Esophagus muscularis mucosa (tissue), 4 donors: ENCODE results near the gene WT1. TPM values are rescaled to one million over a fixed set of nuclear protein-coding genes. Genes with fewer than 3 reads are reported as not detected.

ENCODE experiments used
- DNase-seq: peaks from one replicate; pipeline ENCODE4 v3.0.0-alpha.2; 2017; ENCODE audit errors: extremely low spot score
- H3K27ac ChIP-seq, 4 donors: fragments of 200-600 bp; sonication (generic); replicated peaks in 1 of 4; 1 replicate in 3 of 4; 2 replicates in 1 of 4; pipeline ENCODE4 v1.5.1; 2016 to 2019; ENCODE audit warnings: mild to moderate bottlenecking in 1 of 4
- H3K27me3 ChIP-seq, 4 donors: fragments of 200-600 bp; sonication (generic); one replicate each; pipeline versions ENCODE4 v1.5.1 to v1.6.0; 2016 to 2019
- H3K36me3 ChIP-seq, 4 donors: fragments of 200-600 bp; sonication (generic); one replicate each; pipeline ENCODE4 v1.5.1; 2016 to 2019
- H3K4me1 ChIP-seq, 4 donors: fragments of 200-600 bp; sonication (generic); one replicate each; pipeline ENCODE4 v1.5.1; 2016 to 2019
- H3K4me3 ChIP-seq, 4 donors: fragments of 200-600 bp; sonication (generic); 1 replicate in 2 of 4; 2 replicates in 2 of 4; pipeline ENCODE4 v1.5.1; 2016 to 2019; ENCODE audit warnings: mild to moderate bottlenecking in 4 of 4, moderate library complexity in 1 of 4
- H3K9me3 ChIP-seq, 4 donors: fragments of 200-600 bp; sonication (generic); 1 replicate in 3 of 4; 2 replicates in 1 of 4; pipeline ENCODE4 v1.5.1; 2016 to 2019
- EP300 ChIP-seq: sonication (generic); formaldehyde crosslinking; IDR thresholded peaks from one replicate; pipeline ENCODE4 v1.6.1; 2017; ENCODE audit warnings: antibody characterized with exemption
- POLR2A ChIP-seq: fragments of 450-650 bp; IDR thresholded peaks from one replicate; pipeline ENCODE4 v1.6.1; 2017; ENCODE audit warnings: antibody characterized with exemption, moderate library complexity, mild to moderate bottlenecking, low read depth
- POLR2AphosphoS5 ChIP-seq, 2 donors: sonication (generic); formaldehyde crosslinking; IDR thresholded peaks; one replicate each; pipeline ENCODE4 v1.6.1; 2017; ENCODE audit warnings: antibody characterized with exemption in 2 of 2
- WGBS: methylation state at CpG from one replicate; pipeline ENCODE4 v1.1.5; 2018; 5-methylcytosine and 5-hydroxymethylcytosine counted together
- intact Hi-C: fragments of 100-400 bp; cut with DNase I; formaldehyde crosslinking; loops from one replicate; pipeline ENCODE4 v1.15.1; 2023
- total RNA-seq, 4 donors: library from RNA; depleted of rRNA; stranded (reverse); fragments of >200 nt; gene quantifications; one replicate each; pipeline versions ENCODE4 v1.1.0 to v1.2.1, GENCODE V29; 2016
- TF ChIP-seq, protein P1 (sequence below), 3 experiments: fragments of 200-600 bp in 2 of 3; fragments of 450-650 bp in 1 of 3; sonication (generic) in 2 of 3; IDR thresholded peaks; one replicate each; pipeline ENCODE4 v1.5.1; 2017 to 2019; ENCODE audit warnings: antibody characterized with exemption in 3 of 3, mild to moderate bottlenecking in 2 of 3, moderate library complexity in 1 of 3

WT1 gene
- total RNA-seq, result 1 to 10 TPM in 2 of 4 donors, under 1 TPM in 1, not detected in 1; 0.42 to 3.5 (median 3.1) TPM

GRCh38 chr11:32435511-32435941 is at the start of gene WT1:
TSS of gene WT1 (minus strand) at chr11:32435539.
- Histone ChIP-seq H3K4me1 (peaks cover 12 to 70% (median 65%) of the 10 kb centered on the region in 4 donors), H3K27ac (peak within 1 kb of the TSS in 1 of 4 donors; percentile 36), H3K27me3 (peaks cover 0 to 99% (median 74%) of the 10 kb centered on the region in 4 donors), H3K9me3 (no peaks in the 10 kb centered on the region), H3K4me3 (peak within 1 kb of the TSS; percentile 34 to 43 (median 37)), H3K36me3 (peaks cover 0 to 3% (median 0%) of the 10 kb centered on the region in 4 donors)
- intact Hi-C loops, result no loop called here
- no peak for TF ChIP-seq POLR2AphosphoS5 (IDR thresholded peaks at IDR 0.05)
- TF ChIP-seq POLR2A, result no peak
- TF ChIP-seq, protein P1, sequence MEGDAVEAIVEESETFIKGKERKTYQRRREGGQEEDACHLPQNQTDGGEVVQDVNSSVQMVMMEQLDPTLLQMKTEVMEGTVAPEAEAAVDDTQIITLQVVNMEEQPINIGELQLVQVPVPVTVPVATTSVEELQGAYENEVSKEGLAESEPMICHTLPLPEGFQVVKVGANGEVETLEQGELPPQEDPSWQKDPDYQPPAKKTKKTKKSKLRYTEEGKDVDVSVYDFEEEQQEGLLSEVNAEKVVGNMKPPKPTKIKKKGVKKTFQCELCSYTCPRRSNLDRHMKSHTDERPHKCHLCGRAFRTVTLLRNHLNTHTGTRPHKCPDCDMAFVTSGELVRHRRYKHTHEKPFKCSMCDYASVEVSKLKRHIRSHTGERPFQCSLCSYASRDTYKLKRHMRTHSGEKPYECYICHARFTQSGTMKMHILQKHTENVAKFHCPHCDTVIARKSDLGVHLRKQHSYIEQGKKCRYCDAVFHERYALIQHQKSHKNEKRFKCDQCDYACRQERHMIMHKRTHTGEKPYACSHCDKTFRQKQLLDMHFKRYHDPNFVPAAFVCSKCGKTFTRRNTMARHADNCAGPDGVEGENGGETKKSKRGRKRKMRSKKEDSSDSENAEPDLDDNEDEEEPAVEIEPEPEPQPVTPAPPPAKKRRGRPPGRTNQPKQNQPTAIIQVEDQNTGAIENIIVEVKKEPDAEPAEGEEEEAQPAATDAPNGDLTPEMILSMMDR (IDR thresholded peaks at IDR 0.05), result no peak
- no peak for TF ChIP-seq EP300
- DNase-seq, result no peak
- 0% methylated on average over 9 of the region's 25 CpGs for WGBS

DNA sequence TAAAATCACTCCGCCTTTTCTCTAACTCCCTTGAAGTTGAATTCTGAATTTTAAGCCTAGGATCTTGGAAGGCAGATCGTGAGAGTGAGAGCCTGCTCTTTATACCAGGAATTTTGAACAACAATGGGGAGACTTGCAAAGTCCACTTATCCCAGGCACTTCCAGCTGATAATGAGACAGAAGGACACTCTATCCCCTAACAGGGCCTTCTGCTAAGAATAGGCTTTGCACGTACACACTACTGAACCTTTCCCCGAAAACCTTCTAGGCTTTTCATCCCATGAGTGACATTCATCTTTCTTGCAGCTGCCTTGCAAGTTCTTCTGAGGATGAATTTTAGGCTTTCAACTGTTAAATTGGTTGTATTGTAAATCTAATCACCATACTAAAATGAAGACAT is 44.0 kb upstream of the WT1 start:
- DNase-seq, result no peak
- H3K4me1 ChIP-seq, result peaks cover 0 to 3% (median 0%) of the 10 kb centered on the region in 4 donors
- H3K36me3 ChIP-seq, result no peaks in the 10 kb centered on the region
- no peak overlapping the region for H3K4me3 ChIP-seq
- TF ChIP-seq POLR2AphosphoS5 (IDR thresholded peaks at IDR 0.05), result no peak
- TF ChIP-seq, protein P1 (IDR thresholded peaks at IDR 0.05), result no peak
- no peak for TF ChIP-seq POLR2A
- no peak for TF ChIP-seq EP300
- H3K27me3 ChIP-seq, result no peaks in the 10 kb centered on the region
- intact Hi-C loops, result no loop called here
- no peaks in the 10 kb centered on the region for H3K9me3 ChIP-seq
- 71% methylated on average over 4 of the region's 4 CpGs for WGBS
- no peak overlapping the region for H3K27ac ChIP-seq

- no peak for TF ChIP-seq POLR2AphosphoS5 (IDR thresholded peaks at IDR 0.05)
- no peak for TF ChIP-seq EP300
- TF ChIP-seq POLR2A, result no peak
- TF ChIP-seq, protein P1 (IDR thresholded peaks at IDR 0.05), result no peak
- DNase-seq, result no peak
- WGBS, result 28% methylated on average over 7 of the region's 7 CpGs
- no peaks in the 10 kb centered on the region for H3K9me3 ChIP-seq
- no peak overlapping the region for H3K4me3 ChIP-seq
- H3K36me3 ChIP-seq, result no peaks in the 10 kb centered on the region
- H3K4me1 ChIP-seq, result peaks cover 0 to 3% (median 0%) of the 10 kb centered on the region in 4 donors
- H3K27me3 ChIP-seq, result no peaks in the 10 kb centered on the region
- H3K27ac ChIP-seq, result no peak overlapping the region
- intact Hi-C loops, result no loop called here
Observed at GRCh38 chr11:32478277-32478731, 43.0 kb upstream of the WT1 start.

GRCh38 chr11:32473282-32473909 is 38.1 kb upstream of the WT1 start:
- no peak for DNase-seq
- Histone ChIP-seq H3K36me3 (no peaks in the 10 kb centered on the region), H3K9me3 (no peaks in the 10 kb centered on the region), H3K4me3 (no peak overlapping the region), H3K4me1 (peaks cover 0 to 3% (median 0%) of the 10 kb centered on the region in 4 donors), H3K27me3 (no peaks in the 10 kb centered on the region), H3K27ac (no peak overlapping the region)
- intact Hi-C loops, result no loop called here
- whole genome bisulfite sequencing, result 90% methylated on average over 5 of the region's 5 CpGs
- TF ChIP-seq POLR2A (no peak), POLR2AphosphoS5 (IDR thresholded peaks at IDR 0.05) (no peak), EP300 (no peak)
- TF ChIP-seq, protein P1 (IDR thresholded peaks at IDR 0.05), result no peak
